DOHH2 (cell line): ENCODE data around the gene OR6M1.

Experiments used
- EZH2phosphoT487 ChIP-seq: fragments of 200-600 bp; sonication (generic); IDR thresholded peaks from 2 replicates; pipeline ENCODE4 v1.6.1; 2017; ENCODE audit warnings: borderline replicate concordance, mild to moderate bottlenecking, antibody characterized with exemption, low read length, moderate library complexity, mixed read lengths
- TF ChIP-seq, protein P1 (sequence below): fragments of 200-600 bp; sonication (generic); IDR thresholded peaks from one replicate; pipeline ENCODE4 v1.5.1; 2014; ENCODE audit warnings: antibody characterized with exemption, mild to moderate bottlenecking, low read depth, low read length; ENCODE audit not compliant: poor library complexity, severe bottlenecking

DNA sequence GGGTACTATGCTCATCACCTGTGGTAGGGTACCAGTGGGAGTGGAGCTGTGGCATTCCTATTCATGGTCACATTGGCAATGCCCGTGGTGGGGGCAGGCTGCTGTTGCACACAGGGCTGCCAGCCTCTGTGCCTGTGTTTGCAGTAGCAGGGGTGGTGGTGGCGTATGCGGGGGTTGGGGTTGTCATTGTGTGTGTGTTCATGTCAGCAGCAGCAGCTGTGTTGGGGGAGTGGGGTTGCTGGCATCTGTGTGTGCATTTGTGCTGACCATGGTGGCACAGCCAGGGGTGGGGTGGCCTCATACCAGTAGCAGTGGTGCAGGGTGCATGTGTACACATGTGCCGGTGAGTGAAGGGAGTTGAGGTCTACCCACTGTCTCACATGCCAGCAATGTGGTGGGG, 45.0 kb upstream of the OR6M1 start:
- TF ChIP-seq, protein P1, sequence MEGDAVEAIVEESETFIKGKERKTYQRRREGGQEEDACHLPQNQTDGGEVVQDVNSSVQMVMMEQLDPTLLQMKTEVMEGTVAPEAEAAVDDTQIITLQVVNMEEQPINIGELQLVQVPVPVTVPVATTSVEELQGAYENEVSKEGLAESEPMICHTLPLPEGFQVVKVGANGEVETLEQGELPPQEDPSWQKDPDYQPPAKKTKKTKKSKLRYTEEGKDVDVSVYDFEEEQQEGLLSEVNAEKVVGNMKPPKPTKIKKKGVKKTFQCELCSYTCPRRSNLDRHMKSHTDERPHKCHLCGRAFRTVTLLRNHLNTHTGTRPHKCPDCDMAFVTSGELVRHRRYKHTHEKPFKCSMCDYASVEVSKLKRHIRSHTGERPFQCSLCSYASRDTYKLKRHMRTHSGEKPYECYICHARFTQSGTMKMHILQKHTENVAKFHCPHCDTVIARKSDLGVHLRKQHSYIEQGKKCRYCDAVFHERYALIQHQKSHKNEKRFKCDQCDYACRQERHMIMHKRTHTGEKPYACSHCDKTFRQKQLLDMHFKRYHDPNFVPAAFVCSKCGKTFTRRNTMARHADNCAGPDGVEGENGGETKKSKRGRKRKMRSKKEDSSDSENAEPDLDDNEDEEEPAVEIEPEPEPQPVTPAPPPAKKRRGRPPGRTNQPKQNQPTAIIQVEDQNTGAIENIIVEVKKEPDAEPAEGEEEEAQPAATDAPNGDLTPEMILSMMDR = no peak
- TF ChIP-seq EZH2phosphoT487 = no peak
